GM21447 (cell line): ENCODE results near the gene RBMX.
"Not testable (repeated sequence)": the region's sequence is repeated elsewhere in the genome, so short reads cannot be mapped to it uniquely, and the experiment has no call there.

ENCODE experiments used
- ATAC-seq: cut with Tn5 transposase; IDR thresholded peaks from one replicate; pipeline ENCODE4 v1.9.1; 2021; ENCODE audit not compliant: unreplicated experiment

RBMX gene

DNA sequence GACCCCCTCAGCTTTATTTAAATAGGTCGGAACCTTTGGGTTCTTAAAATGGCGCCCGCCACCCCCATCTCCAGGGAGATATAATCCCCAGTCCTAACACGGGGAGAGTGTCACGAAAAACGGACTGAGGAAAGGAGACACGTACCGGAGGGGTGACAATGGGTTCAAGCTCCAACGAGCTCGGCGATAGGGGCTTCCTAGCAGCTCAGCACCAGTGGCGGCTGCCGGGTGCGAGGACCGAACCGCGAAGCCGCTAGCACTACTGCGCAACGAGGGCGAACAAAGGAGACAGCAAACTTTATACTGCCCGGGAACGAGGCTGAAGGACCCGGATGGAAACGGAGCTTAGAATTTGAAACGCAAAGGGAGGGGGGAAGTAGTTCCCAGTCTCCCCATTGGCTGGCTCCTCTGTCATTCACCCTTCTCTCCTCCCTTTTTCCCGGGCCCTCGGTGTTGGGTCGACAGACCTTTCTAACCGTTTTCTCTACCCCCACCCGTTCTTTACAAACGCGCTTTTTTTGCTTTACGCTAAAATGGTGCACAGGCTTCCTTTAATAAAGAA, at the start of gene RBMX:
TSS of gene RBMX (minus strand) at position 274 of the 562 bp plus-strand sequence. CDS start 1,298 bp downstream, outside the sequence.
- peak; percentile 99 for ATAC-seq

DNA sequence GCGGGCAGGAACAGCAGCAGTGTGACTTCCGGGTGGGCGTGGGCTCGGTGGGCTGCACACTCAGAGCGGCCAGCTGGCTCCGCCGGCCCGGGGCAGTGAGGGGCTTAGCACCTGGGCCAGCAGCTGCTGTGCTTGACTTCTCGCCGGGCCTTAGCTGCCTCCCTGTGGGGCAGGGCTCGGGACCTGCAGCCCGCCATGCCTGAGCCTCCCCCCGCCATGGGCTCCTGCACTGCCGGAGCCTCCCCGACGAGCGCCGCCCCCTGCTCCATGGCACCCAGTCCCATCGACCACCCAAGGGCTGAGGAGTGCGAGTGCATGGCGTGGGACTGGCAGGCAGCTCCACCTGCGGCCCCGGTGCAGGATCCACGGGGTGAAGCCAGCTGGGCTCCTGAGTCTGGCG, 40.9 kb upstream of the RBMX start:
- ATAC-seq: not testable (repeated sequence)

DNA sequence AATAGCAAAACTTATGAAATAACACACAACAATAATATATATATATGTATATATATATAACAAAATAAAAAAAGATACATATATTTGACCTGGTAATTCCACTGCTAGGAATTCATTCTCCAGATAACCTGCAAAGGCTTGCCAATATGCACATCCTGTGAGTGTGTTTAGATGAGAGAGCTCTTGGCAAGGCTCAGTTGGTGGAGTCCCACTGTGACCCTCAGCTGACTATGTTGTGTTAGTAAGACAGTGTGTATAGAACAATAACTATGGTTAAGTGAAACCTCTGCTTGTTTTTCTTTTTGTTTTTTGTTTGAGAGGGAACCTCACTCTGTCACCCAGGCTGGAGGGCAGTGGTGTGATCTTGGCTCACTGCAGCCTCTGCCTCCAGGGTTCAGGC, 39.5 kb upstream of the RBMX start:
- ATAC-seq: no peak

DNA sequence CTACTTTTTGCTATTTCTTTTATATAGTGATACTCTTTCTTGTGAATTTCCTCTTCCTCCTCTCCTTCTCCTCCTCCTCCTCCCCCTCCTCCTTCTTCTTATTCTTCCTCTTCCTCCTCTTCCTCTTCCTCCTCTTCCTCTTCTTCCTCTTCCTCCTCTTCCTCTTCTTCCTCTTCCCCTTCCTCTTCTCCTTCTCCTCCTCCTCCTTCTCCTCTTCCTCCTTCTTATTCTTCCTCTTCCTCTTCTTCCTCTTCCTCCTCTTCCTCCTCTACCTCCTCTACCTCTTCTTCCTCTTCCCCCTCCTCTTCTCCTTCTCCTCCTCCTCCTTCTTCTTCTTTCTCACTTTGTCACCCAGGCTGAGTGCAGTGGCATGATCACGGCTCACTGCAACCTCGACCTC, 36.3 kb upstream of the RBMX start:
- ATAC-seq: no peak

DNA sequence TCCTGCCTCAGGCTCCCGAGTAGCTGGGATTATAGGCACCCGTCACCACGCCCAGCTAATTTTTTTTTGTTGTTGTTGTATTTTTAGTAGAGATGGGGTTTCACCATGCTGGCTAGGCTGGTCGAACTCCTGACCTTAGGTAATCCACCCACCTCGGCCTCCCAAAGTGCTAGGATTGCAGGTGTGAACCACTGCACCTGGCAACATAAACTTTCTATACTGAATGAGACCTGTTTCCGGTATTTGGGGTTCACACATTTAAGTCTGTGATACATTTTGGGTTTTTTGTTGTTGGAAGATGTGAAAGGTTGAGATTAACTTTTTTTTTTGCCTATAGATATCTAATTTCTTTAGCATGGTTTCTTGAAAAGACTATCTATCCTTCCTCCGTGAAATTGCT, 31.1 kb upstream of the RBMX start:
- ATAC-seq: not testable (repeated sequence)

DNA sequence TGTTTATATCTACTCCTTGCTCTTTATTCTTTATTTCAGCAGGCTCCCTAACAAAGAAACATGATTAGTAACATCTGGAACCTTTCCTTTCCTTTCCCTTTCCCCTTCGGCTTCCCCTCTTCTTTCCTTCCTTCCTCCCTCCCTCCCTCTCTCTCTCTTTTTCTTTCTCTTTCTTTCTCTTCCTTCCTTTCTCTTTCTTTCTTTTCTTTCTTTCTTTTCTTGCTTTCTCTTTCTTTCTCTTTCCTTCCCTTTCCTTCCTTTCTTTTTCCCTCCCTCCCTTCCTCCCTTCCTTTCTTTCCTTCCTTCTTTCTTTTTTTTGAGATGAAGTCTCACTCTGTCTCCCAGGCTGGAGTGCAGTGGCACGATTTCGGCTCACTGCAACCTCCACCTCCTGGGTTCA, 30.7 kb upstream of the RBMX start:
- no peak for ATAC-seq

DNA sequence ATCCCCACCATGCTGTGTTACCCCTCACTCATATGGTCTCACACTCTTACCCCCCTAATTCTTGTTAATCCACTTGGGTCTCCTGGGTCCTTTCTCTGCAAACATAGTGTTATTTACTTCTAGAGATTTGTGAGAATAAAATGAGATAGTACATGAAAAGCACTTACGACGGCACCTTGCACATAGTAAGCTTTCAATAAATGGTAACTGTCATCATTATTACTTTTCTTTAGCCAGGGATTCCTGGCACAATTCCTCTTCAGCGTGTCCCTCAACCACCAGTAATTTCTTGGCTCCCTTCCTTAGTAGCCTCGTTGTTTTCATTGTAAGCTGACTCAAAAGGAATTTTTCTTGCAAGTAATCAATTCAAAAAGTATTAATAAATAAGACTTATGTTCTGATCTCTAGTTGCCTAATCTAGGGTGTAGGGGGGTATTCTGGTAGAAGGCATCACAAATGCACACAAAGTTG, 30.1 kb upstream of the RBMX start:
- ATAC-seq: no peak

DNA sequence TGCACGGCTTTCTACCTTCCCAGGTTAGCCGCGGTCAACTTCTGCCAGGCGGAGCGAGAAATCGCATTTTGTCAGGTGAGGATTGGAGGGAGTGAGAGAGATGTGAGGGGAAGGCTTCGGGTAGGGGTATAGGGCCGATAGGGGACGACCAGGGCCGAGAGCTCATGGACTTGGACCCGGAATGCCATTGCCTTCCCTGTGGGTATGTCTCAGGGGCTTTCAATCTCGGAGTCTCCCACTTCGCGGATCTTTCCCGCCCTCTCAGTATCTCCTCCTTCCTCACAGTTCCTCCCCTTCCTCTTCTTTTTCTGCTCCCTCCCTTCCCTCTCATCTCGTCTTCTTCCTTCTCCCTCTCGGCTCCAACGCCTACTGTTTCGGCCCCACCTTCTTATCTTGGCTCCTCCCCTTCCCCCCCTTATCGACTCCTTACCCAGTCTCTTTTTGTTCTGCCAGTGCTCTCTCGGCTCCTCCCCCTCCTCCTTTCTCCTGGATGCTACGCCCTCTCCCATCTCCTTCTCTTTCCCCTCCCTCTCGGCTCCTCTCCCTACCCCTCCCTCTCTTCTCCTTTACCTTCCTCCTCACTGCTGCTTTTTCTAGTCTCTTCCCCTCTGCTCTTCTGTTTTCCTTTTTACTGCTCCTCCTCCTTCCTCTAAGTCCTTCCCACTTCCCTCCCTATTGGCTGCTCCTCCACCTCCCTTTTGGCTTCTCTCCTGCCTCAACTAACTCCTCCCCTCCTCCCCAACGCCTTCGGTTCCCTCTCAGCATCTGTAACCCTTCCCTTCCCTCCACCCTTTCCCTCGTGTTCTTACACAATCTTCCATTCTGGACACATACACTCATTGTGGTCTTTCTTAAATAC, 29.4 kb upstream of the RBMX start:
- ATAC-seq: peak; percentile 73

DNA sequence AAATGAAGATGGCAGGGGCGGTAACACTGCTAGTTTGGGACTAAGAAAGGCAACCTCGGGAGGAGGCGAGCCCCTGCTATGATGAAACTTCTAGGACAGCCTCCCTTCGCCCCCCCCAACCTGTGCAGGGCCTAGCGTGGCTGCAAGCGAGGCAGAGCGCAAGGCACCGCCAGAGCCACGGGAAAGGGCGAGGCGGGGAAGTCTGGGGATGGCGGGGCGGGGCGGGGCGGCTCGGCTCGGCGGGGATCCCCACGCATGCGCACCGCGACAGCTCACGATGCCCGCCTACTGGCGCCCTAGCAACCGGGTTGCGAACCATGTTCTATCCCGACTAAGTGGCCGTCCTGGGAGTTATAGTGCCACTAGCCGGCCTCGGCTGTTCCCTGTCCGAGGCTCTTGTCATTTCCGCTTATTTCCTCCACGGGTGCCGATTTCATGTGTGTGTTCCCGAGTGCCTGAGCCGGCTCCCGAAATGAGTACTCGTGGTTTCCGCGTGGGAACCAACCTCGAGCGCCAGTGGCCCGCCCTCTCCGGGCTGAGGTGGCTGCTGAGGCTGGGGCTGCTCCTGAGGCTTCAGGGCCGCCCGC, 28.7 kb upstream of the RBMX start:
- ATAC-seq: peak; percentile 57

DNA sequence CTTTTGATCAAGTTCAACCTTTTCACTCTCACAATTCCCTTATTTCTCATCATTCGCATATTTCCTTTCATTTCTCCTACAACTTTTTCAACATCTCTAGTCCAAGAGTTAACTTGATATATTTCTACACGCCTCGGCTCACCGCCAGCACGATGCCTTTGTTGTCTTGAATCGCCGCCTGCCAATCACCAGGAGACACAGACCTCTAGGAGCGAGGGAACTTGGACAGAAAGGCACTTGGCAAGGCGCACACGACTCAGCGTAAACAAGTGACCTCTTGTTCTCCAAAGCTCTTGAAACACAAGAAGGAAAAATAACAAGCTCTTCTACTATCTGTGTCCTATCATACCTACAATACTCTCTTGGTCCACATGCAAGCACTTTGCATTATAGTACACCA, 27.1 kb upstream of the RBMX start:
- no peak for ATAC-seq

DNA sequence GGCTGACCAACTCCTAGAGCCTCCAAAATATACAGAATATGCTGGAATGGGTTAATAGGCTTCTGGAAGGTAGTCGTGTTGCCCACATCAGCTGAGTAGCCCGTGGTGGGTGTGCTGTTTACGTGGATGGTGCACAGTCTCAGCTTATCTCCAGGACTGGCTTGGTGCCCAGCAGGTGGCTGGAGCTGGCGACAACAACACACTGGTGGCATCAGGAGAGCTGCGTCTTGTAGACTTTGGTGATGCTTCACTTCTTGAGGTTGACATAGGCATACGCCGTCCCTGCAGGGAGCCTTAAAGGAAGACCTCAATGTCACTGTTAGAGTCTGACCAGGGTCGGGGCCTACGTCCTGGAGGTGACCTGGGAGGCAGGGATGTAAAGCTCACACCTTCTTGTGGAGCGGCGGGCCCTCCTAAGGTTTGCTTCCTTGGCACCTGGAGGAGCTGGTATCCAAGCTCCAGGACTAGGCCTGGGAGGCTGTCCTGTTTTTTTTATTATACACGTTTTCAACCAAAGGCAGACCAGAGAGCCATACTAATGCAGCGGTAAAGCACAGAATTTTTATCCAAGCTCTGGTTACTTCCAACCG, 26.5 kb upstream of the RBMX start:
- ATAC-seq: no peak

DNA sequence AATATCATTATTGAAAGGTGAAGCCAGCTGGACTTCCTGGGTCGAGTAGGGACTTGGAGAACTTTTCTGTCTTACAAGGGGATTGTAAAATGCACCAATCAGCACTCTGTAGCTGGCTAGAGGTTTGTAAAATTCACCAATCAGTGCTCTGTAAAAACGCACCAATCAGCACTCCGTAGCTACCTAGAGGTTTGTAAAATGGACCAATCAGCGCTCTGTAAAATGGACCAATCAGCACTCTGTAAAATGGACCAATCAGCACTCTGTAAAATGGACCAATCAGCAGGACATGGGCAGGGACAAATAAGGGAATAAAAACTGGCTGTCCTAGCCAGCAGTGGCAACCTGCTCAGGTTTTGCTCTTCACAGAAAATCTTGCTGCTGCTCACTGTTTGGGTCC, 23.5 kb upstream of the RBMX start:
- ATAC-seq: not testable (repeated sequence)

DNA sequence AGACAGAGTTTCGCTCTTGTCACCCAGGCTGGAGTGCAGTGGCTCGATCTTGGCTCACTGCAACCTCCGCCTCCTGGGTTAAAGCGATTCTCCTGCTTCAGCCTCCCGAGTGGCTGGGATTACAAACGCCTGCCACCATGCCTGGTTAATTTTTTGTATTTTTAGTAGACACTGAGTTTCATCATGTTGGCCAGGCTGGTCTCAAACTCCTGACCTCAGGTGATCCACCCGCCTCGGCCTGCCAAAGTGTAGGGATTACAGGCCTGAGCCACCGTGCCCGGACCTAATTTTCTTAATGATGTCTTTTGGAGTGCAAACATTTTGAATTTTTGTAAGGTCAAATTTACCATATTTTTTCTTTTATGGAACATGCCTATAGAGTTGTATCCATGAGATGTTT, 19.5 kb upstream of the RBMX start:
- not testable (repeated sequence) for ATAC-seq

DNA sequence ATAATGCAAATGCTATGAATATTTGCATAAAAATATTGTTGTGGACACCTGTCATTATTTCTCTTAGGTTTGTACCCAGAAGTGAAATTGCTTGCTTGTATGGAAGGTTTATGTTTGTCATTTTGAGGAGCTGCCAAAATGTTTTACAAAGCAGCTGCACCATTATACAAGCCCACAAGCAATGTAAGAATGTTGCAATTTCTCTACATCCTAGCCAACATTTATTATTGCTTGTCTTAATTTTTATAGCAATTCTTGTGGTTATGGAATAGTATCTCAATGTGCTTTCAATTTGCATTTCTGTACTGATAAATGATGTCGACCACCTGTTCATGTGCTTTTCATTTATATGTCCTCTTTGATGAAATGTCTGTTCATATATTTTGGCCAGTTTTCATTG, 18.7 kb upstream of the RBMX start:
- no peak for ATAC-seq

DNA sequence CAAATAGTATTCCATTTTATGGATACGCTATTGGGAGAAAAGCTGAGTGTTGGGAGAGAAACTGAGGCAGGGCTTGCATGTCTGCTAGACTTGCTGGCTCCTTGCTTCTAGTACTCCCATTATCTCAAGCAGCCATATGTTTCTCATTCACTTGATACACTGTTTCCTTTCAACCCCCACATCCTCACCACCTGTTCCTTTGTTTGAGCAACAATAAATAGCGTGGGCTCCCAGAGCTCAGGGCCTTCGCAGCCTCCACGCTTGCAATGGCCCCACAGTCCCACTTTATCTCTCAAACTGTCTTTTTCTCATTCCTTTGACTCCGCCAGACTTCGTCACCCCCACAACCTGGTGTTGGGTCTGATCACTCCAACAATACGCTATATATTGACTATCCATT, 18.2 kb upstream of the RBMX start:
- ATAC-seq: not testable (repeated sequence)

DNA sequence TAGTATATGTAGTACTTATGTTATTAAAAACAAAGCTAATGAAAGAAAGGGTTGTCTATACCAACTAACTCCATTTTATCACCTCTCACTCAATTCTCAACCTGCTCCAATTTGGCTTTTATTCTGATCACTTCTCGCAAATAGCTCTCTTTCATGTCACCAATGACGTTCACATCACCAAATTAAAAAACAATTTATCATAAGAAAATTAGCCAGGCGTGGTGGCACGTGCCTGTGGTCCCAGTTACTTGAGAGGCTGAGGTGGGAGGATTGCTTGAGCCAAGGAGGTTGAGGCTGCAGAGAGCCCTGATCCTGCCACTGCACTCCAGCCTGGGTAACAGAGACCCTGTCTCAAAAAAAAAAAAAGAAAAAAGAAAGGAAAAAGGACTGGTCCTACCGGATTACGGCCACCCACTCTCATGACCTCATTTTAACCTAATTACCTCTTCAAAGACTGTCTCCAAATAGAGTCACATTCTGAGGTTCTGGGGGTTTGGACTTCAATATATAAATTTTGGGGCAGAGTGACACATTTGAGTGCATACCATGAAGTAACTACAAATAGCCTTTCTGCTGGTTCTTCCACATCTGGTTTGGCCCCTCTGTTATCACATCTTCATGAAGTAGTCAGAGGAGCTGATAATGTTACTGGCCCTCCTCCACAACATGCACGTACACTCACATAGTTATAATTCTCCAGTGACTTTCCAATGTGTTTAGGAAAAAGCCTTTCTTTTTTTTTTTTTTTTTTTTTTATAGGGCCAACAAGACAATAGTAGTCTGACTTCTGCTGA, 15.8 kb upstream of the RBMX start:
- ATAC-seq: no peak

DNA sequence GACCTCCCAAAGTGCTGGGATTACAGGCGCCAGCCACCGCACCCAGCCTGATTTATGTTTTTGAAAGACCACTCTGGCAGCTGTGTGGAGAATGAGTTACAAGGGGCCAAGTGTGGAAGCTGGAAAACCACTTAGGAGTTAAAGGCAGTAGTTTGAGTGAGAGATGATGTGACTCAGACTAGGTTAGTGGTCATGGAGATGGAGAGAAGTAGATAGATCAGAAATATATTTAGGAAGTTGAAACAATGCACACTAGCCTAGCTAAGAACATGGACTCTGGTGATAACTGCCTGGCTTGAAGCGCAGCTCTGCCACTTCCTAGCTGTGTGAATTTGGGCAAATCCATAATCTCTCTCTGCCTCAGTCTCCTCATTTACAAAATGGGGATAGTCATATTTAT, 11.9 kb upstream of the RBMX start:
- ATAC-seq: no peak

DNA sequence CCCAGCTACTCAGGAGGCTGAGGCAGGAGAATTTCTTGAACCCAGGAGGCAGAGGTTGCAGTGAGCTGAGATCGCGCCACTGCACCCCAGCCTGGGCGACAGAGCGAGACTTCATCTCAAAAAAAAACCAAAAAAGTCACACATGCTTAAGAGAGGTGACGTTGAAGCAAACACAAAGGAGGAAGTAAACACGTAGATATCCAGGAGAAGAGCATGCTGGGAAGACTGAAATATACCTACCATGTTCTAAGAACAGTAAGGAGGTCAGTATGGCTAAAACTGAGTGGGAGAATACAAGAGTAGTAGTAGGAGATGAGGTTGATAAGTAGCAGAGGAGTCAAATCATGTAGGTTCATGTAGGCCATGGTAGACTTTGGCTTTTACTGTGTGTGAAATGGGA, 10.1 kb upstream of the RBMX start:
- ATAC-seq: not testable (repeated sequence)

DNA sequence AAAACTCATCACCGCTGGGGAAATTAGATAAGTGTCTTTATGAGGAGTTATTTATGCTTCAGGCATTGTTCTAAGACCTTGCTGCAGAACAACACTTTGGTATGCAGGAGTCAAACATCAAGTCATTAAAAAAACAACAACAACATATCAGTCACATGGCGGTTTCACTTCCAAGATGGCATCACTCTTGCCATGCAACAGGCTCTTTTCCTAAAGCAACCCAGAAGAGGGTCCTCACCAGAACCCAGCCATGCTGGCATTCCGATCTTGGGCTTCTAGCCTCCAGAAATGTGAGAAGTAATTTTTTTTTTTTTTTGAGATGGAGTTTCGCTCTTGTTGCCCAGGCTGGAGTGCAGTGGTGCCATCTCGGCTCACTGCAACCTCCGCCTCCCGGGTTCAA, 8.7 kb upstream of the RBMX start:
- ATAC-seq: no peak

DNA sequence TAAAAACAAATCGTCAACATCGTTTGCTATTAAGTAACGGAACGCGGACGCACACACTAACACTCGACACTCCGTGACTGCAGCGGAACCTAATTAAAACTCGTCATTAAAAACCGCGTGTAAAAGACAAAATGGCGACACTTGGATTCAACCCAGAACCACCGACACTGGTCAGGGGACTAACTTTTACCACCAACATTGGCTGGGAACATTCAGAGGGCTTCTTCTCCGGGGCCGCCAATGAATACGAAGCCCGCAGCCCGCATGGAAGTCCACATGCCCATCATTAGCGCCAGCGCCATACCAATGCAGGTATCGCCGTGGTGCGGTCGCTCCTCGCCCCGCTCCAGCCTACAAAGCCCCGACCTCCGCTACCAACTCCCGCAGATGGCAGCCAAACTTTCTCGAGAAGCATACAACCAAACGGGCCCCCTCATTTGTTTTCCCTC, 498 bp downstream of the RBMX start:
- peak; percentile 20 for ATAC-seq
